ENCODE results near the gene A3GALT2.

Gene A3GALT2

GRCh38 chr1:33320619-33321165 is at the start of gene A3GALT2:
A3GALT2 (minus strand) TSS chr1:33321098; CDS start chr1:33321098, 0 bp downstream.
- no peak for FAIRE-seq

GRCh38 chr1:33370301-33370700 is 49.4 kb upstream of the A3GALT2 start:
- FAIRE-seq = no peak

- no peak for FAIRE-seq
These were observed 48.9 kb upstream of the A3GALT2 start for GRCh38 chr1:33369764-33370163.

- FAIRE-seq = no peak
These were observed 48.2 kb upstream of the A3GALT2 start for GRCh38 chr1:33369081-33369480.

GRCh38 chr1:33368431-33368830 is 47.5 kb upstream of the A3GALT2 start:
- no peak for FAIRE-seq

- peak; percentile 14 for FAIRE-seq
These were observed 46.8 kb upstream of the A3GALT2 start for GRCh38 chr1:33367485-33368405.

GRCh38 chr1:33366762-33367484 is 46.0 kb upstream of the A3GALT2 start:
- no peak for FAIRE-seq

GRCh38 chr1:33365560-33365997 is 44.7 kb upstream of the A3GALT2 start:
- no peak for FAIRE-seq

GRCh38 chr1:33364565-33364918 is 43.6 kb upstream of the A3GALT2 start:
- no peak for FAIRE-seq

- no peak for FAIRE-seq
These were observed 42.6 kb upstream of the A3GALT2 start for GRCh38 chr1:33363470-33363861.

- FAIRE-seq = no peak
These were observed 42.1 kb upstream of the A3GALT2 start for GRCh38 chr1:33363021-33363420.

GRCh38 chr1:33361532-33362235 is 40.8 kb upstream of the A3GALT2 start:
- no peak for FAIRE-seq

GRCh38 chr1:33360367-33360766 is 39.5 kb upstream of the A3GALT2 start:
- FAIRE-seq = no peak

- no peak for FAIRE-seq
These were observed 39.0 kb upstream of the A3GALT2 start for GRCh38 chr1:33359931-33360330.

- FAIRE-seq = no peak
These were observed 38.1 kb upstream of the A3GALT2 start for GRCh38 chr1:33358795-33359503.

GRCh38 chr1:33358114-33358794 is 37.4 kb upstream of the A3GALT2 start:
- FAIRE-seq = no peak

GRCh38 chr1:33357099-33357498 is 36.2 kb upstream of the A3GALT2 start:
- no peak for FAIRE-seq

- FAIRE-seq = no peak
These were observed 33.9 kb upstream of the A3GALT2 start for GRCh38 chr1:33354707-33355316.

GRCh38 chr1:33353531-33353930 is 32.6 kb upstream of the A3GALT2 start:
- no peak for FAIRE-seq

- FAIRE-seq = no peak
These were observed 30.4 kb upstream of the A3GALT2 start for GRCh38 chr1:33351281-33351660.

GRCh38 chr1:33350611-33351280 is 29.8 kb upstream of the A3GALT2 start:
- no peak for FAIRE-seq

Measured in A204.1 (cell line).